Type B pancreatic cell (in vitro differentiated cells): ENCODE data around the gene ATXN3. TPM values are rescaled to one million over a fixed set of nuclear protein-coding genes. Genes with fewer than 3 reads are reported as not detected.
A peak's percentile ranks its signal among the peaks of the same experiment; 100 is the strongest.
"Not testable (repeated sequence)": the region's sequence is repeated elsewhere in the genome, so short reads cannot be mapped to it uniquely, and the experiment has no call there.

Experiments
- DNase-seq: peaks from one replicate; pipeline ENCODE4 v3.0.0; 2021; ENCODE audit warnings: mixed read lengths; ENCODE audit not compliant: unreplicated experiment; ENCODE audit errors: extremely low spot score
- H3K27ac Mint-ChIP-seq: 2 replicates; pipeline ENCODE4 v1.8.0; 2021; ENCODE audit warnings: mild to moderate bottlenecking, mixed read lengths
- H3K27me3 Mint-ChIP-seq: 2 replicates; pipeline ENCODE4 v1.8.0; 2021; ENCODE audit warnings: mixed read lengths
- H3K36me3 Mint-ChIP-seq: 2 replicates; pipeline ENCODE4 v1.8.0; 2021; ENCODE audit warnings: mixed read lengths
- H3K4me1 Mint-ChIP-seq: one replicate; pipeline ENCODE4 v1.8.0; 2021; ENCODE audit warnings: mixed read lengths; ENCODE audit not compliant: unreplicated experiment
- H3K4me3 Mint-ChIP-seq: 2 replicates; pipeline ENCODE4 v1.8.0; 2021; ENCODE audit warnings: mild to moderate bottlenecking, mixed read lengths
- H3K9me3 Mint-ChIP-seq: 2 replicates; pipeline ENCODE4 v1.8.0; 2021; ENCODE audit warnings: mixed read lengths
- CTCF ChIP-seq: fragments of 200-600 bp; sonication (generic); conservative IDR thresholded peaks from 2 replicates; pipeline ENCODE4 v1.5.0; 2021; ENCODE audit warnings: antibody characterized with exemption, mild to moderate bottlenecking
- total RNA-seq: library from RNA; stranded (reverse); gene quantifications from 2 replicates; pipeline ENCODE4 v1.2.1, GENCODE V29; 2021; ENCODE audit warnings: low replicate concordance

ATXN3 gene
- total RNA-seq, 1 donor from 2014 or later = 30.1 TPM

GRCh38 chr14:92074555-92074954, 31.8 kb downstream of the ATXN3 start:
- DNase-seq = no peak
- Mint-ChIP-seq H3K36me3 (peaks cover 16% of the 10 kb centered on the region), H3K27ac (no peak overlapping the region), H3K4me1 (no peaks in the 10 kb centered on the region), H3K4me3 (no peak overlapping the region), H3K9me3 (no peaks in the 10 kb centered on the region), H3K27me3 (no peaks in the 10 kb centered on the region)
- no peak for TF ChIP-seq CTCF

- DNase-seq = no peak
- no peak overlapping the region for H3K27ac Mint-ChIP-seq
- no peaks in the 10 kb centered on the region for H3K27me3 Mint-ChIP-seq
- no peaks in the 10 kb centered on the region for H3K9me3 Mint-ChIP-seq
- no peaks in the 10 kb centered on the region for H3K36me3 Mint-ChIP-seq
- no peaks in the 10 kb centered on the region for H3K4me1 Mint-ChIP-seq
- no peak overlapping the region for H3K4me3 Mint-ChIP-seq
- TF ChIP-seq CTCF = no peak
Observed at GRCh38 chr14:92058006-92058917, 48.1 kb downstream of the ATXN3 start.

- Mint-ChIP-seq H3K36me3 (peaks cover 24% of the 10 kb centered on the region), H3K9me3 (peaks cover 12% of the 10 kb centered on the region), H3K27me3 (no peaks in the 10 kb centered on the region), H3K27ac (no peak overlapping the region), H3K4me1 (no peaks in the 10 kb centered on the region), H3K4me3 (no peak overlapping the region)
- no peak for TF ChIP-seq CTCF
- no peak for DNase-seq
Observed at GRCh38 chr14:92049781-92050180, 56.6 kb downstream of the ATXN3 start.

- H3K9me3 Mint-ChIP-seq = peaks cover 12% of the 10 kb centered on the region
- H3K4me3 Mint-ChIP-seq, H3K27ac Mint-ChIP-seq, H3K27me3 Mint-ChIP-seq, DNase-seq, H3K4me1 Mint-ChIP-seq: not testable (repeated sequence)
- peaks cover 24% of the 10 kb centered on the region for H3K36me3 Mint-ChIP-seq
Observed at GRCh38 chr14:92049221-92049620, 57.2 kb downstream of the ATXN3 start.

GRCh38 chr14:92045904-92046303, 60.5 kb downstream of the ATXN3 start:
- Mint-ChIP-seq H3K9me3 (peaks cover 12% of the 10 kb centered on the region), H3K36me3 (peaks cover 24% of the 10 kb centered on the region)
- not testable (repeated sequence) for H3K4me3 Mint-ChIP-seq, H3K27ac Mint-ChIP-seq, H3K27me3 Mint-ChIP-seq, H3K4me1 Mint-ChIP-seq, DNase-seq

GRCh38 chr14:92041766-92042165, 64.6 kb downstream of the ATXN3 start:
- H3K27ac Mint-ChIP-seq, H3K27me3 Mint-ChIP-seq: not testable (repeated sequence)

GRCh38 chr14:92041203-92041602, 65.2 kb downstream of the ATXN3 start:
- Mint-ChIP-seq H3K4me1 (peaks cover 20% of the 10 kb centered on the region), H3K27ac (no peak overlapping the region), H3K36me3 (peaks cover 10% of the 10 kb centered on the region), H3K27me3 (no peaks in the 10 kb centered on the region), H3K9me3 (no peaks in the 10 kb centered on the region), H3K4me3 (no peak overlapping the region)
- no peak for DNase-seq
- no peak for TF ChIP-seq CTCF

More at GRCh38 chr14:92041766-92042165, 64.6 kb downstream of the ATXN3 start:
- not testable (repeated sequence) for H3K36me3 Mint-ChIP-seq, DNase-seq, H3K9me3 Mint-ChIP-seq
- Mint-ChIP-seq H3K4me3 (peak overlapping the region; percentile 59), H3K4me1 (peaks cover 18% of the 10 kb centered on the region)
